Occipital lobe (tissue), 2 donors: ENCODE results near the gene TRAIP. TPM values are rescaled to one million over a fixed set of nuclear protein-coding genes. Genes with fewer than 3 reads are reported as not detected.
"Not testable (repeated sequence)": the region's sequence is repeated elsewhere in the genome, so short reads cannot be mapped to it uniquely, and the experiment has no call there.

Experiments used
- DNase-seq: peaks from one replicate; lab custom pipeline; 2025; lab: John Stamatoyannopoulos, UW
- total RNA-seq: library from RNA; depleted of rRNA; stranded (reverse); fragments of >200 nt; gene quantifications from one replicate; pipeline ENCODE4 v1.2.3, GENCODE V29; 2014

TRAIP gene, protein sequence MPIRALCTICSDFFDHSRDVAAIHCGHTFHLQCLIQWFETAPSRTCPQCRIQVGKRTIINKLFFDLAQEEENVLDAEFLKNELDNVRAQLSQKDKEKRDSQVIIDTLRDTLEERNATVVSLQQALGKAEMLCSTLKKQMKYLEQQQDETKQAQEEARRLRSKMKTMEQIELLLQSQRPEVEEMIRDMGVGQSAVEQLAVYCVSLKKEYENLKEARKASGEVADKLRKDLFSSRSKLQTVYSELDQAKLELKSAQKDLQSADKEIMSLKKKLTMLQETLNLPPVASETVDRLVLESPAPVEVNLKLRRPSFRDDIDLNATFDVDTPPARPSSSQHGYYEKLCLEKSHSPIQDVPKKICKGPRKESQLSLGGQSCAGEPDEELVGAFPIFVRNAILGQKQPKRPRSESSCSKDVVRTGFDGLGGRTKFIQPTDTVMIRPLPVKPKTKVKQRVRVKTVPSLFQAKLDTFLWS
- total RNA-seq = 2.2 TPM

DNA sequence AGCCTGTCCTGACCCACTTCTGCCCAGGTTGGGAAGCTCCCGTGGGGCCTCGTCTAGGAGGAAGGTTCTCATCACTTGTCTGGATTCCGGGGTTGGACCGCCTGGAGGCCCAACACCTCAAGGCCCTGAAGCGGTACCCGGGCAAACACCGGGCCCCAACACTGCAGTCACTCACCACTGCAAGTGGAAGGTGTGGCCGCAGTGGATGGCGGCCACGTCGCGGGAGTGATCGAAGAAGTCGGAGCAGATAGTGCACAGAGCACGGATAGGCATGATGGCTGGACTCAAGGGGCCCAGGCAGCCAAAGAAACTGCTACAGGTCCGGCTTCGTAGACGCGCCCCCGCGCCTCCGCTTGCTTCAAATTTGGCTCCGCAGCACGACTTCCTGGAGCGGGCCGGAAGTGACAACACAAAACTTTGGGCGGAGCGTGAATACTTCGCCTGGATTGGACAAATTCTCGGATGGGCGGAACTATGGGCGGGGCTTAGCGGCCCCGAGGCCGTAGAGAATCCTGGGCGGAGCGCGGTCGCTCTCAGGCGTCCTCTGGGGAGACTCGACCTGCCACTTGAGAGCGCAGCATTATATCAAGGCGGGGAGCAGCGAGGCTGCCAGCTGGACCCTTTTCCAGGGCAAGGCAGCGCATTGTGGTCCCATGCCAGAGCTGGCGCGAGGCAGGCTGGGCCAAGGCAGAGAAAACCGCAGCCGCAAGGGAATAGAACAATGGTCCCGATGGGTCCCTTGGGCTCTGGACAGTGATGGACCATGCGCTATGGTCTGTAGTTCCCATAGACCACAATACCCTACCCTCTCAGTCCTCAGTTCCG, at the start of gene TRAIP:
Gene TRAIP (minus strand): TSS at position 384 of the 825 bp plus-strand sequence. CDS start 111 bp downstream, at position 273.
- peak; percentile 89 for DNase-seq

DNA sequence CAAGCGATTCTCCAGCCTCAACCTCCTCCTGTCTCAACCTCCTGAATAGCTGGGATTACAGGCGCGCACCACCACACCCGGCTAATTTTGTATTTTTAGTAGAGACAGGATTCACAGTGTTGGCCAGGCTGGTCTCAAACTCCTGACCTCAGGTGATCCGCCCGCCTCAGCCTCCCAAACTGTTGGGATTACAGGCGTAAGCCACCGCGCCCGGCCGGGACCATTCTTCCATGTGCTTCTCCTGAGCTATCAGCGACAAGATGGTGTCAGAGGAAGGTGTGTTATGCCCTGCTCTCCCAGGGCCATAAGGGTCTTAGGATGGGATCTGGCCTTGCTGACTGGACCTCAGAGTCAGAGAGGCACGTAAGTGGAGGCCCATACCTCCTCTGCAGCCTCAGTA, 48.1 kb upstream of the TRAIP start:
- DNase-seq = not testable (repeated sequence)

DNA sequence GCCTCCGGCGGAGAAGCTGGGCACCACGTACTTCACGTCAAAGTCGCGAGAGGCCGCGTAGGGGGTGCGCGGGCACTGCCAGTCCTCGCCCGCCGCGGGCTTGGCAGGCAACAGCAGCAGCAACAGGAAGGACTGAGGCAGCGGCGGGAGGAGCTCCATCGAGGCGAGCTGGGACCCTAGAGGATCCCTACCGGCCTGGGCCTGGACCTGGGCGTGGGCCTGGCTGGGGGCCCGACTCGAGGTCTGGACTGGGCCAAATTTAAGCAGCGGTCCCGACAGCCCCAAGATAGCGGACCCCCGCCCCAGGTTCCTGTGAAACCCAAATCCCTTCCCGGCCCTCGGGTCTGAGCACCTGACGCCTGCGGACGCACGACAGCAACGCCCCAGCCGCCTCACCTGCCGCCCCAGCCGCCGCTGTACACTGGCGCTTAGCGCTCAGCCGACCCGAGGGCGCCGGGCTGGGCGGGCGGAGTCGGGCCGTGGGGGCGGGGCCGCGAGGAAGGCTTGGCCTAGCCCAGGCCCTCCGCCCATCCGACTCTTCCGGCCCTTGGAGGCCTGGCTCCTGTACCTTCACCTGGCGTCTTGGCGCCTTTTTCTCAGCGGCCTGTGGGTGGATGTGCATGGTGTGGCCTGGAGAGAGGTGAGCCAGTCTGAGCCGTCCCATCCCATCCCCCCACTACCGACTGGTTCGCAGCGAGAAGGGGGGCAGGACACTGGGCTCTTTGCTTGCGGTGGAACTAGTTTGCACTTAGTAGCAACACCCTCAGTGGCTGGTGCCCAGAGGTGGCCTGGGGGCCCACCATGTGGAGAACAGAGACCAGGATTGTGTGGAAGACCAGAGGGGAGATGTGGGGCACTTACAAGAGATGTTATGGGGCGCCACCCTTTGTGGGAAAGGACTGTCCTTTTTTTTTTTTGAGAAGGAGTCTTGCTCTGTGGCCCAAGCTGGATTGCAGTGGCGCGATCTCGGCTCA, 47.4 kb upstream of the TRAIP start, which contains the start of gene MST1R:
Gene MST1R (minus strand): TSS at position 423 of the 974 bp plus-strand sequence. CDS start 264 bp downstream, at position 159.
- no peak for DNase-seq

DNA sequence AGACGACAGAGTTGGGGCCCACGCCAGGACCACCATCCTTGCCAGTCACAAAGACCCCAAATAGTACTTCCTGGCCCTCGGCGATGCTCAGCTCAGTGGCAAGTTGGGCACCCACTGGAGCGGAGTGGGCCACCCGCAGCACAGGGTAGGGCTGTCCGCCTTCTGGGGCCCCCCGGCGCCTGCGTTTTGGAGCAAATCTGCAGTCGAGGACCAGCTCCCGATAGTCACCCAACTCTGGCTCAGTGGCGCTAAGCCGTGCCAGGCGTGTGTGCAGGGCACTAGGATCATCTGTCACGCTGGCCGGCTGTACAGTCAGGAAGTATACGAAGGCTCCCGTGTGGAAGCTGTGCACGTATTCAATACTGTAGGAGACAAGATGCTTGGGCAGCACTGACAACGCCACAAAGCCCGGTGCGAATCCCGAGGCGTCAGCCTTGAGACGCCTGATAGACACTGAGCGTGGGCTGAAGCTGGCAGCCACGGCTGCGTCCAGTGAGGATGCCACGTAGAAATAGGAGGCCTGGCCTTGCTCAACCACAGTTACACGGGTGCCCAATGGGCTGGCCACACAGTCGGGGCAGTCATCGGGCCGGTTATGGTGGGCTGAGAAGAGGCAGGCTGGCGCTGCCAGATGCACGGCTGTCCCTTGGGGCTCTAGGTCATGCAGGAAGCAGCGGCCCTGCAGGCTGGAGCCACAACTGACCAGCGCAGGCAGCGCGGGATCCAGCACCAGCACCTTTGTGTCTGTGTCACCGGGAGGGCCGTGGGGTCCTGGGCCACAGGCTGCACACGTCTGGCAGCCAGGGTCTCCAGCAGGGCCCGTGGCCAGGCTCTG, 46.4 kb upstream of the TRAIP start:
- no peak for DNase-seq

DNA sequence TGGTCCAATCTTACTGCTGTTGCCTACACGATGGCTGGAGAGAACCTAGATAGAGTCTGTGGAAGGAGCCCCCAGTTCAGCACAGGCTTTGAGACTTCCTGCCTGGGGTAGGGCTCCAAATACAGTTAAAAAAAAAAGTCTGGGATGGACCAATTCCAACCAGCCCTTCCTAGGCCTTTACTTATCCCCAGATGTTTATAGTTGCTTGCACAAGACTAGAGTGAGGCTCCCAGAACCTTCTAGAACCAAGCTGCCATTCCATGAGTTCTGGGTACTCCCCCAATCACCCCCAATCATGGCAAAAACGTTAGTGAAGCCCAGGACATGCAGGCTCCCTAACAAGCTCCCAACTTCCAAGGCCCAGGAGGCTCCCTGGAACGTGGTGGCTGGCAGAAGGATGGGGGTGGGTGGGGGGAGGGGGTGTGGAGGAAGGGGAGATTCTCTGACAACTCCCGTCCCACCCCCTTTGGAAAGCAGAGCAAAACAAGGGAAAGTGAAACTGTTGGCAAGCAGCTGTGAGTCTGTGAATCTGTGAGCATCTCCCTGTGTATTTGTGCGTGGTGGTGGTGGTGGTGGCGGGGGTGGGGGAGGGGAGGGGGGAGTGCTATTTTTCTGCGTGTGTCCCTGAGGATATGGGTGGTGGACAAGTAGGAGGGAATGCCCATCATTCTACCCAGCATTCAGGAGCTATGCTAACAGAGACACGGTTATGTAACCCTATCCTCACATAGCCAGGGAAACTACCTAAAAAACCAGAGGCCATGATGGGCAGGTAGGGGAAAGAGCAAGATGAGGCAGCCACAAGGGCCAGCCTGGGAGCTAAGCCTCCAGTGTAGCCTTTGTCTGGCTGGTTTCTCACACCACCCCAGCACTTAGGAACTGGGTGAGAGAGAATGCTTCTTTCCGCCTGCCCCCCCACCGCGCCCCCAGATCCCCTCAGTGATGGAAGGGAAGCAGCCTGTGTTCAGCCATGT, 45.3 kb upstream of the TRAIP start:
- no peak for DNase-seq

DNA sequence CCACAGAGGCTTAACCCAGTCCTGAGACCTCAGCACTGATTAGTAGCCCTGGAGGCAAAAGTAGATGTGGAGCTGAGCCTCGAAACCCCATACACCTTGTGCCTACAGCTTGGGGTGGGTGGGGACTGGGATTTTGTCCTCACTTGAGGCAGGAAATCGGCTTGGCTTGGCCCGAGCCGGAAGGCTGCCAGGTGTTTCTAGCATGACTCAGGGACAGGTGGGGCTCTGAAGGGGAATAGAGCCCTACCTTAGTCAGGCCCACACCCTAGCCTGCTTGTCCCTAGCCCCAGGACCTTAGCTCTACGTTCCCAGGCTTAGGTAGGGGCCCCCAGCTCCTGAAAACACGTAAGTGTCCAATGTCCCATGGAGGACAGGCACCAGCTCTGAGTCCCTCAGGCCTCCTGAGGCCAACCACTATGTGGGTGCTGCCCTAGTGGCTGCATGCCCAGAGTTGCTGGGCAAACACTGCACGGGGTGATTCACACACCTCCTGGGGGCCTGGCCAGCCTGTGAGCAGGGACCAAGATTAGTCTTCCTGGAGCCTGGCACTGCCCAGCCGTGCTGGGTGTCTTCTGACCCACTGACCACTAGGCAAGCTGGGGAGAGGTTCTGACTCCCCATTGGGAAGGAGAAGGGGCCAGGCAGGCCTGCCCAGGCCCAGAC, 44.3 kb upstream of the TRAIP start:
- no peak for DNase-seq

DNA sequence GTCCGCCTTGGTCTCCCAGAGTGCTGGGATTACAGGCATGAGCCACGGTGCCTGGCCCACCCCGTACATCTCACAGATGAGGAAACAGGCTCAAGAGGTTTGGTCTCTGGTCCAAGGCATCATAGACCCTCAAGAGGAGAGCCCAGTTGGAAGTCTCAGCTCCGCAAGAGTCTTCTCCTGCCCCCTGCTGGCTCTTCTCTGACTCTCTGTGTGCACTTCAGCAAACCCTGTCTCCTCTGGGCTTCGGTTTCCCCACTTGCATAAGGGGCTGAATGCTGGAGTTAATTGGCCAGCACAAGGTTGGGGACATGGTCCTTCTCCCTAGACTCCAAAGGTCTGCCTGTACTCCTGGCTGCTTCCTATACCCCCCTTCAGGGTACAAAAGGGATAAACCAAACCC, 43.5 kb upstream of the TRAIP start:
- DNase-seq = no peak

DNA sequence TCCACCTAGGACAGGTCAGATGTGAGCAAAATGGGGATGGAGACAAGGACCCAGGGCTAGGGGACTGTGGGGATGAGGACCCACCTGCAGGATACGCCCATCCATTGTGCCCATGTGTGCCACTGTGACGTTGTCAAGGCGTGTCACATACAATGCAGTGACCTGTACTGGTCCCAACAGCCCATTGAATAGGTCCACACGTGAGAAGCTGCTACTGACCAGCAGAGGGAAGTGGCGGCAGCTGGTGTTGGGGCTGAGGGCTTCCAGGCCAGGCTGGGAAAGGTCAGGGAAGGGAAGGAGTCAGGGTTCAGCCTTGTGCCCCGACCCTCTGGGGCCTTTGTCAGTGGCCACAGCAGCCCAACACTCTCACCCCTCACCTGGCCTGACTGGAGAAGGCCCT, 42.6 kb upstream of the TRAIP start:
- no peak for DNase-seq

DNA sequence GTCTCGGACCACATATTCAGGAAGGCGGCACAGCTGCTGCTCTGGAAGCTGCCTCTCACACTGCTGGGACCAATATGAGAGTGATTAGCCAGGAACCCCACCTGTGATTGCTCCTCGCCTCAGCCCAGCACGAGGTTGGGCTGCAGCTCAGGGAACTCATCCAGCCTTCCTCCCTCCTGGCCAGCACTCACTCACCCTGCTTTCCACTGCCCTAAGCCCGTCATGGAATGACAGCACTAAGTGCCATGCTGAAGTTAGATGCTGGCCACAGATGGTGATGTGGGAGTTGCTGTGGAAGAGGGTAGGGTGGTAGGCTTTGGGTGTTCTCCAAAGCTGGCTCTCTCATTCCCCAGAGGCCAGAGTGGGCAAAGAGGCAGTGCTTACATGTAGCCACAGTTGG, 40.0 kb upstream of the TRAIP start:
- no peak for DNase-seq

DNA sequence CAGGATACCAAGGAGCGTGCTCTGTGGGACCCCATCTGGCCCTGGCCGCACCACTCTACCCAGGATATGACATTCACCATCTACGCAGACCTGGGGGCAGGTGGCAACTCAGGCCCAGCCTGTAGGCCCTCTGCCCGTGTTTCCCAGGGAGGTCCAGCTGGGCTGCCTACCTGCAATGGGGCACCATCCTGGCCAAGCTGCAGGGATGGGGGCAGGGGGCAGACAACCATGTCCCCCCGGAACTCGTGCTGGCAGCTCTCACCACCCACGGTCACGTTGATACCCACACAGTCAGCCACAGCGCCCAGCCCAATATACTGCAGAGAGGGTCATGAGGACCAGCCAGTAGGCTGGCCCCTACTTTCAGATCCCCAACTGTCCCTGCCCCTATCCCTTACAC, 39.4 kb upstream of the TRAIP start:
- DNase-seq = no peak

DNA sequence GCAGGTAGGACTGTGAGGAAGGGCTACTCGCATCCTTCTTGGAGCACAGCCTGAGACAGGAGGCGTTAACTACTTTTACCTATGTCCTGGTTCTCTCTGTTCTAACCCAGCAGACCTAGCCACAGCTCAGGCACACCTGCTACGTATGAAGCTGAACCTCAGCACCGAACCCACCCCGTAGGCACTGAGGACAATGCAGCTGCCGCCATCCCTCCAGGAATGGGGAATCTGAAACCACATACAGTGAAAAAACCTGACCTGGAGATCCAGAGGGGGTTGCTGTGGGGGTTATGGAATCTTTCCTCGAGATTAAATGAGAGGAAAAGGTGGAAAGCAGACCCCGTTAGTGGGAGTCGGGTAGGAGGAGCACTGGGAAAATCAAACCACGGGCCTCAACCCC, 32.9 kb upstream of the TRAIP start:
- DNase-seq = no peak

DNA sequence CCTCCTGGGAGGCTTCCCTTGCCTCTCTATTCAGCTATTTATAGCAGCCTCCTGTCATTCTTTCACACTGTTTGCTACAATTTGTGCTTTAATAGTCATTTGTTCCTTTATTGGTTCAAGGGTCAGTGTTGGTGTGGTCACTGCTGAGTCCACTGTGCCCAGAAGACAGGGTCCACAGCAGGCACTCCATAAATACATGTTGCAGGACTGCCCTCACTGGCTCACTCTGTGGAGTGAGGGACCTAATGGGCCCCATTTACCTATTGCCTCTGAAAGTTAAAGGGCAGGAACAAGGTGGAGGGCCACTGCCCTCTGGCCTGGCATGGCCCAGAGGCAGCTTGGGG, 30.5 kb upstream of the TRAIP start:
- DNase-seq = no peak

DNA sequence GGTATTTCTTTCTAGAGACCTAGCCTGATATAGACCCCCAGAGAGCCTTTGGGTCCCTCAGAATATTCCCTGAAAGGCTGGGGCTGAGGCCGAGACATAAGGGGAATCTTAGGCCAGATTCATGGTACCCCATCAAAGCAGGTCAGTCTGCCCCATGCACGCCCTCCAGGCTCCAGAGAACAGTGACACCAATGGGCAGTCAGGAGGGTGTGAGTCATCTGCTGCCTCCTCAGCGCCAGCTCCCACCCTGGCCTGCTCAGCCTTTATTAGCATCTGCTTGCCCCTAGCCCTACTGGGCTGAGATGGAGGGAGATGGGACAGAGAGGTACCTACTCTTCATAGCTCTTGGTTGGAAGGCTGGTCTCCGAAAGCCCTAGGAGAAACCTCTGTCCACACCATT, 27.6 kb upstream of the TRAIP start:
- DNase-seq = no peak

DNA sequence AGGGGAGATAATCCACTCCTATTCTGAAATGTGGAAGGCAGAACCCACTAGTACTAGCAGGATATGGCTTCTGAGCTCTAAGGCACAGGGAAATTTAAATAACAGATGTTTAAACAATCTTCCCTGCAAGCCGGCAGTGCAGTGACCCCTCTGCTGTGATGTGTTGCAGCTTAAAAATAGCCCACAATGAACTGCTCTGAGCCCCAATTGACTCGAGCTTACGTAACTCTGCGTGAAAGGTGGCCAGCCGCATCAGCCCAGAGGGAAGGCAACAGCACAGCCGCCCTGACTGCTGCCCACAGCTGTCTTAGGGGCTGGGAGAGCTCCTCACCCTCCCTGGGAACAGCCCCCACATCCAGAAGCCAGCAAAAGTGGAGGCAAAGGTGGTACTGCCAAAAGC, 25.8 kb upstream of the TRAIP start:
- no peak for DNase-seq

DNA sequence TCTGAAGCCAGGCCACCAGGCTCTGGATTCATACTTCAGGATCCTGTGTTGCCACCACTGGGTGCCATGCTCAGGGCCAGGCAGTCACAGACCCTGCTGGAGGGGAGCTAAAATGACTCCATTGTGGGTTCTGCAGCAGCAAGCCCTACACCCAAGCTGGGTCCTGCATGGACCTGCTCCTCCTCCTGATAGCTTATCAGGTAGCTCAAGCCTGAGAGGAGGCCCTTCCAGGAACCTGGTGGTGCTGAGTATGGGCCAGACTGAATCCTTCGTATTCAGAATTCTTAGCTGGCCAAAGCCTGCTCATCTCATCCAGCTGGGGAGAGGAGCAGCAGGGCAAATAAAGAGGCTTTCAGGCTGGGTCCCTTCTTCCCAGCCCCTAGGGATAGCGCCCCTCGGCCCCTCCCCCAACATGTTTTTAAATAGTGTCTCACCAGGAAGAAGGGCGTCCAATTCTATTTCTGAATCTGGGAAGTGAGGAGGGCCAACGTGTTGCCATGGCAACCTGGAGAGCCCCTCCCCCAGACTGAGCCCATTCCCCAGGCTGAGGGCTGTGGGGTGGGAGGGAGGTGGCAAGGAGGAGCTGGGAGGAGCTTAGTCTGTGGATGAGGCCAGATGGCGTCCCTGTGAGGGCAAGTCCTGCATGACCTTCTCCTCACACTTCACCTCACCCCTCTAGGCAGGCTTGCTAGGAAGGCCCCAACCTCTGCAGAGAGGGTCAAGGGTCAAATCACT, 24.4 kb upstream of the TRAIP start:
- DNase-seq = no peak

DNA sequence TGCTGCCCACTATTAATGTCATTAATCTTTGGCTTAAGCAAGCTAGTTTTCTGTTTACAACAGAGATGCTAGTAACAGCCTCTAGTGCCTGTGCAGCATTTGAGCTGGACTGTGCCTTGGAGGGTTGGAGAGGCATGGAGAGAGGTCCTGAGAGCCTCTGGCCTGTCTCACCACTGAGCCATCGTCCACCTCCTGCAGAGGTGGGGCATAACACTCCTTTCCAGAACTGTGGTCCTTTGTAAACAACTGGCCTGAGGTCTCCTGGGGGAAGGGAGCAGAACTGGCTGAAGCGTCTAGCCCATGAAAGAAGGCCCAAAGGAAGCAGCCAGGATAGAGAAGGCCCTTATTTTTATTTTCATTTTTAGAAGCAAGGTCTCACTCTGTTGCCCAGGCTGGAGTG, 23.4 kb upstream of the TRAIP start:
- DNase-seq = no peak

DNA sequence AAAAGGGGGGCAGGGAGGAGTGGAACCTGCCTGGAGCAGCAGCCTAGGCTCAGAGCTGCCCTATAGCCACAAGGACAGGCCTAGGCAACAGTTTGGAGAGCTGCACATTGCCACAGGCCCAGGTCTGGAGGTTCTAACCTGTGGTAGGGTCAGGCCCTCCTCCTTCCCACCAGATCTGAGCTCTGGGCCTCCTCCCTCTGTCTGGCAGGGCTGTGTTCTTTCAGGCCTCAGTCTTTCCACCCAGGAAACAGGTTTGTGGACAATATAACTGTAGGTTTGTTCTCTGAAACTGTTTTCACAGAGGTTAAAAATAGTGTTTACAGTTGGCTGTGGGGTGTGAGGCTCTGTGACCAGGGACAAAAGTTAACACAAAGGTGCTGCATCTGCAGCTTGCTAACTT, 22.3 kb upstream of the TRAIP start:
- DNase-seq = no peak

DNA sequence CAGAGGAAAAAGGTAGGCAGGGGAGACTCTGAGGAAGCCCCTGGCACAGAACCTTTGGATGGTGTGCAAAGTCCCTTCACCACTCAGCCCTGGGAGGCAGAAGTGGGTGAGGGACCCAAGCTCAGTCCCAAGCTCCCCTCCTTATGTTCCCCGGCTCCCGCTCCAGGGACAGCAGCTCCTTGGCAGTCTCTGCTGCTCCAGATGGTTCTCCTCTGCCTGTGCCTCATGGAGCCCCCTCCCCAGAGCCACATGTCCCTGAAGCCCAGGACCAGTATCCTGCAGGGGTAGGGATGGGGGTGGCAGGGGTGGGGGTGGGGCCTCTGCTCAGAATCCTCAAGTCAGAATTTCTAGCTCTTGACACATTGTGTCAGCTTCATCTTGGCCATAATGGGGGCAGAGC, 21.4 kb upstream of the TRAIP start:
- no peak for DNase-seq
